K562 (cell line): Measurements from ENCODE around the gene GNGT2. TPM values are rescaled to one million over a fixed set of nuclear protein-coding genes. Genes with fewer than 3 reads are reported as not detected.

Experiments
- ATAC-seq: fragments of 200-7000 bp; cut with Tn5 transposase; 3 replicates; pipeline ENCODE4 v1.9.1; 2020; ENCODE audit warnings: moderate library complexity
- BruUV-seq: library from RNA; stranded (reverse); fragments of 400-500 nt; replicated peaks from 2 replicates; lab custom pipeline; 2021; lab: Mats Ljungman, UMichigan
- CTCF ChIA-PET: fragments of 300-600 bp; formaldehyde crosslinking; extraction: SDS; loops from one replicate; lab custom pipeline; 2021; ENCODE audit warnings: low intra/inter-chr PET ratio; lab: Yijun Ruan, JAX
- POLR2A ChIA-PET: fragments of 300-600, 350-650 bp; sonication (Branson Sonifier 250); formaldehyde crosslinking; extraction: SDS; loops from one replicate; lab custom pipeline; 2021; ENCODE audit warnings: antibody characterized with exemption, inconsistent platforms; lab: Yijun Ruan, JAX
- DNase-seq, 4 experiments: peaks; one replicate each; pipeline versions ENCODE4 v3.0.0 to v3.0.0-alpha.2; 2011 to 2018; ENCODE audit warnings: low spot score in 3 of 4, mixed read lengths in 3 of 4; ENCODE audit errors: extremely low read depth in 1 of 4
- FAIRE-seq: peaks from 2 replicates; lab custom pipeline; 2011; peaks lifted over from hg19 to GRCh38; lab: Jason Lieb, UNC
- H2AFZ ChIP-seq: 2 replicates; pipeline ENCODE4 v1.6.0; 2011; ENCODE audit warnings: low read depth, low read length, control low read depth, inconsistent platforms
- H3K27ac ChIP-seq: fragments of 200-600 bp; 3 replicates; pipeline ENCODE4 v1.8.0; 2011; ENCODE audit warnings: low read depth, mild to moderate bottlenecking, control low read depth, inconsistent platforms, low read length, moderate library complexity, mixed read lengths; ENCODE audit errors: extremely low read depth
- H3K27me3 ChIP-seq, 2 experiments: fragments of 300-600 bp in 1 of 2; 2 replicates in 1 of 2; 3 replicates in 1 of 2; pipeline versions ENCODE4 v1.6.0 to v1.8.0; 2011; ENCODE audit warnings: inconsistent platforms in 2 of 2, low read length in 2 of 2, mild to moderate bottlenecking in 1 of 2, mixed read lengths in 1 of 2, moderate library complexity in 1 of 2; ENCODE audit not compliant: control insufficient read depth in 2 of 2, insufficient read depth in 2 of 2
- H3K36me3 ChIP-seq: fragments of 300-600 bp; 3 replicates; pipeline ENCODE4 v1.8.0; 2011; ENCODE audit warnings: mild to moderate bottlenecking, low read length, inconsistent platforms; ENCODE audit not compliant: control insufficient read depth, insufficient read depth
- H3K4me1 ChIP-seq, 2 experiments: fragments of 200-600 bp in 1 of 2; replicated peaks in 1 of 2; 2 replicates in 1 of 2; 3 replicates in 1 of 2; pipeline versions ENCODE4 v1.5.1 to v1.8.0; 2011; ENCODE audit warnings: inconsistent platforms in 2 of 2, low read length in 2 of 2, mild to moderate bottlenecking in 1 of 2, mixed read lengths in 1 of 2, moderate library complexity in 1 of 2; ENCODE audit not compliant: control insufficient read depth in 2 of 2, insufficient read depth in 2 of 2
- H3K4me2 ChIP-seq: 2 replicates; pipeline ENCODE4 v1.6.1; 2011; ENCODE audit warnings: low read length, control low read depth, inconsistent platforms, mixed read lengths; ENCODE audit not compliant: insufficient read depth
- H3K4me3 ChIP-seq: fragments of 200-600 bp; sonication (generic), shearing (Covaris generic); 2 replicates; pipeline ENCODE4 v1.5.1; 2016; ENCODE audit warnings: control low read depth, inconsistent platforms
- H3K79me2 ChIP-seq: fragments of 200-600 bp; 3 replicates; pipeline ENCODE4 v1.8.0; 2011; ENCODE audit warnings: low read length, inconsistent platforms; ENCODE audit not compliant: control insufficient read depth, insufficient read depth
- H3K9ac ChIP-seq, 2 experiments: 2 replicates each; pipeline versions ENCODE4 v1.6.0 to v1.6.1; 2011; ENCODE audit warnings: low read depth in 2 of 2, low read length in 2 of 2, control low read depth in 1 of 2, inconsistent platforms in 1 of 2, mild to moderate bottlenecking in 1 of 2, mixed read lengths in 1 of 2; ENCODE audit not compliant: insufficient read depth in 1 of 2
- H3K9me1 ChIP-seq: one replicate; pipeline ENCODE4 v1.6.0; 2011; ENCODE audit warnings: inconsistent platforms, mild to moderate bottlenecking, low read length, moderate library complexity; ENCODE audit not compliant: control insufficient read depth, insufficient read depth
- H3K9me3 ChIP-seq: replicated peaks from 2 replicates; pipeline ENCODE4 v1.5.1; 2011; ENCODE audit warnings: low read depth, low read length, inconsistent platforms; ENCODE audit not compliant: control insufficient read depth, insufficient read depth
- H4K20me1 ChIP-seq: replicated peaks from 2 replicates; pipeline ENCODE4 v1.6.1; 2011; ENCODE audit warnings: low read length, inconsistent platforms, mixed read lengths; ENCODE audit not compliant: control insufficient read depth, insufficient read depth
- CBX3 ChIP-seq, 2 experiments: IDR thresholded peaks; 1 replicate in 1 of 2; 2 replicates in 1 of 2; pipeline ENCODE4 v1.6.1; 2012; ENCODE audit warnings: inconsistent platforms in 2 of 2, low read length in 2 of 2, borderline replicate concordance in 1 of 2, control low read depth in 1 of 2
- ID3 ChIP-seq, 2 experiments: fragments of 250-450 bp in 1 of 2; fragments of 450-650 bp in 1 of 2; sonication (Bioruptor Pico) in 1 of 2; IDR thresholded peaks; 2 replicates each; pipeline versions ENCODE4 v1.6.1 to v1.8.0; 2016 to 2021; ENCODE audit warnings: mild to moderate bottlenecking in 2 of 2, moderate library complexity in 2 of 2, missing compliant biosample characterization in 1 of 2, missing genetic modification characterization in 1 of 2
- NFE2L1 ChIP-seq: fragments of 450-650 bp; IDR thresholded peaks from 2 replicates; pipeline ENCODE4 v1.6.1; 2016; ENCODE audit warnings: missing genetic modification characterization, low read depth, mild to moderate bottlenecking, missing compliant biosample characterization, moderate library complexity, borderline replicate concordance
- TAL1 ChIP-seq: fragments of 450-650 bp; IDR thresholded peaks from 2 replicates; pipeline ENCODE4 v1.6.1; 2016; ENCODE audit warnings: mild to moderate bottlenecking
- TEAD2 ChIP-seq: fragments of 450-650 bp; IDR thresholded peaks from 2 replicates; pipeline ENCODE4 v1.6.1; 2016; ENCODE audit warnings: missing genetic modification characterization, control low read depth, missing compliant biosample characterization
- ZSCAN32 ChIP-seq: fragments of 450-650 bp; formaldehyde crosslinking; IDR thresholded peaks from 2 replicates; pipeline ENCODE4 v1.4.0; 2020; ENCODE audit warnings: mild to moderate bottlenecking, moderate library complexity
- WGBS: fragments of 100-300 bp; shearing (Covaris generic); methylation state at CpG from one replicate; pipeline ENCODE4 v1.1.6; 2016; ENCODE audit warnings: low coverage, mixed read lengths; ENCODE audit not compliant: insufficient coverage; ENCODE audit errors: missing lambda C conversion rate; 5-methylcytosine and 5-hydroxymethylcytosine counted together
- in situ Hi-C: fragments of 300-500 bp; cut with MboI; formaldehyde crosslinking; loops from 4 replicates; pipeline ENCODE4 v1.15.0; 2018; ENCODE audit warnings: inconsistent platforms, mixed read lengths
- intact Hi-C: fragments of 100-400 bp; cut with micrococcal nuclease; formaldehyde crosslinking; loops from 2 replicates; pipeline ENCODE4 v1.14.2; 2022
- polyA plus RNA-seq, 8 experiments: library from polyadenylated mRNA; depleted of rRNA in 4 of 8; stranded (reverse) in 5 of 8; unstranded in 3 of 8; fragments of >200 nt; fragmentation: Nextera tagmentation in 2 of 8; fragmentation: Illumina TruSeq in 1 of 8; extraction: Ambion mirVana in 2 of 8; extraction: Trizol in 1 of 8; gene quantifications; 2 replicates each; pipeline versions ENCODE4 v1.2.1 to v1.2.3, GENCODE V29; 2011 to 2014; ENCODE audit warnings: inconsistent platforms in 1 of 8, missing spikeins in 1 of 8
- total RNA-seq, 7 experiments: library from RNA; depleted of rRNA in 6 of 7; stranded (reverse); fragments of >200 nt in 6 of 7; fragmentation: Illumina TruSeq in 2 of 7; extraction: Trizol in 2 of 7; gene quantifications; 2 replicates each; pipeline versions ENCODE4 v1.2.1 to v1.2.3, GENCODE V29; 2011 to 2021; ENCODE audit warnings: low replicate concordance in 1 of 7

The GNGT2 gene
- total and polyA plus RNA-seq, 9 of the 15 experiments (the other 6 are each of a cell fraction or from before 2014, with no cell fraction given) = not detected

- Histone ChIP-seq H3K36me3 (no peaks in the 10 kb centered on the region), H3K9me1 (no peaks in the 10 kb centered on the region), H3K9ac (peak overlapping the region in 1 of 2 experiments; percentile 22; a peak in 1 of 4 replicates), H3K27me3 (peaks cover 40 to 92% of the 10 kb centered on the region in 2 experiments), H3K9me3 (no peaks in the 10 kb centered on the region), H3K4me1 (peaks cover 0 to 4% of the 10 kb centered on the region in 2 experiments; a peak in 3 of 5 replicates), H3K79me2 (no peaks in the 10 kb centered on the region), H4K20me1 (no peaks in the 10 kb centered on the region), H3K27ac (no peak overlapping the region; the same call in 2 of the 3 replicates), H3K4me3 (no peak overlapping the region), H2AFZ (no peak overlapping the region), H3K4me2 (no peak overlapping the region)
- BruUV-seq = no TSS peak
- ChIA-PET CTCF (no interaction called here), POLR2A (interaction anchor here (1.0 to 1.2 kb wide), 2 partner anchors 15 to 17 kb away, joined by 3 to 4 read pairs; no protein-coding TSS in a partner anchor)
- no peak for DNase-seq
- in situ Hi-C loops (no loop called here), intact Hi-C loops (no loop called here)
- 5% methylated on average over 8 of the region's 10 CpGs for WGBS
- ATAC-seq = no peak
- FAIRE-seq = no peak
- TF ChIP-seq TAL1 (no peak), CBX3 (IDR thresholded peaks at IDR 0.05; ENCODE audit: borderline replicate concordance in 1 of 2, low read length in 2 of 2) (no peak), ZSCAN32 (CRISPR knock-in tag) (no peak), TEAD2 (tag) (no peak), NFE2L1 (tag) (no peak), ID3 (CRISPR knock-in tag; IDR thresholded peaks at IDR 0.05) (no peak), ID3 (tag; IDR thresholded peaks at IDR 0.05) (no peak)
Observed at GRCh38 chr17:49209061-49209571, 1.3 kb downstream of the GNGT2 start.
